Muscle layer of colon (tissue), 2 donors: ENCODE measurements around the gene MECP2.
"Not testable (repeated sequence)": the region's sequence is repeated elsewhere in the genome, so short reads cannot be mapped to it uniquely, and the experiment has no call there.

Experiments used
- H3K27ac ChIP-seq: one replicate; pipeline ENCODE4 v1.7.0; 2013; ENCODE audit warnings: low read depth, mild to moderate bottlenecking, low read length, moderate library complexity
- H3K27me3 ChIP-seq, 2 donors: one replicate each; pipeline ENCODE4 v1.7.0; 2013; ENCODE audit warnings: low read length in 2 of 2, mild to moderate bottlenecking in 2 of 2; ENCODE audit not compliant: insufficient read depth in 2 of 2, control insufficient read depth in 1 of 2
- H3K36me3 ChIP-seq: one replicate; pipeline ENCODE4 v1.7.0; 2013; ENCODE audit warnings: mild to moderate bottlenecking, low read length; ENCODE audit not compliant: insufficient read depth
- H3K4me1 ChIP-seq: one replicate; pipeline ENCODE4 v1.7.0; 2013; ENCODE audit warnings: mild to moderate bottlenecking, low read length; ENCODE audit not compliant: insufficient read depth
- H3K4me3 ChIP-seq, 2 donors: one replicate each; pipeline ENCODE4 v1.7.0; 2013; ENCODE audit warnings: low read length in 2 of 2, low read depth in 1 of 2, mild to moderate bottlenecking in 1 of 2, moderate library complexity in 1 of 2
- H3K9ac ChIP-seq: one replicate; pipeline ENCODE4 v1.7.0; 2013; ENCODE audit warnings: low read length
- H3K9me3 ChIP-seq: one replicate; pipeline ENCODE4 v1.7.0; 2013; ENCODE audit warnings: mild to moderate bottlenecking, low read length
- donor health status: abdominal sarcoma.
- donor health status: Adenocarcinoma of cecum.

MECP2 gene

DNA sequence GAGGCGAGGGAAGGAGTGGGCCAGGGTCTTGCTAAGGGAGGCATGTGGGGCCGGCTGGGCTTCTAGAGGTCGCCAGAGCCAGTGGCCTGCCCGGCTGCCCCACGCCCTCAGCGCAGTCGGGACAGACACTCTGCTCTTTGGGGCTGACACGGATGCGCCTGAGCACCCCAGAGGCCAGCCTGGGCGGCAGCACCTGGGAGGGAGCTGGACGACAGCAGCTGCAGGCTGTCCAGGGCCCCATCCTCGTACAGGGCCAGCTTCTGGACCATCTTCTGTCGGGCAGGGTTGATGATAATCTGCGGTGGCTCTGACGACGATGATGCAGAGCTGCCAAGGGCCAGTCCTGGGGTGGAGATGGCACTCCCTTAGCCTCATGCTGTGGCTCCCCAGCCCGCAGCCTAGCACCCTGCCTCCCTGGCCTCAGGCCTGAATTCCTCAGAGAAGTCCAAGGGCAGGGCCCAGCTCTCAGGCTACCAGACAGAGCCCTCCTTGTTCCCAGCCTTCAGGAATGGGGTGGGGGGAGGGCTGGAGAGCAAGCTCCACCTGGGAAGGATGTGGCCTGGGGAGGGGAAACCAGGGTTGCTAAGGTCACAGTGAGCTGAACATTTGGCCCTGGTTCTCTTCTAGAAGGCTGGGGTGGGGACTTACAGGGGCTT, 85.1 kb downstream of the MECP2 start:
- Histone ChIP-seq H3K9ac (no peak overlapping the region), H3K36me3 (peaks cover 5% of the 10 kb centered on the region), H3K4me1 (no peaks in the 10 kb centered on the region), H3K4me3 (no peak overlapping the region), H3K9me3 (no peaks in the 10 kb centered on the region), H3K27me3 (peaks cover 0 to 21% of the 10 kb centered on the region in 2 donors), H3K27ac (no peak overlapping the region)

DNA sequence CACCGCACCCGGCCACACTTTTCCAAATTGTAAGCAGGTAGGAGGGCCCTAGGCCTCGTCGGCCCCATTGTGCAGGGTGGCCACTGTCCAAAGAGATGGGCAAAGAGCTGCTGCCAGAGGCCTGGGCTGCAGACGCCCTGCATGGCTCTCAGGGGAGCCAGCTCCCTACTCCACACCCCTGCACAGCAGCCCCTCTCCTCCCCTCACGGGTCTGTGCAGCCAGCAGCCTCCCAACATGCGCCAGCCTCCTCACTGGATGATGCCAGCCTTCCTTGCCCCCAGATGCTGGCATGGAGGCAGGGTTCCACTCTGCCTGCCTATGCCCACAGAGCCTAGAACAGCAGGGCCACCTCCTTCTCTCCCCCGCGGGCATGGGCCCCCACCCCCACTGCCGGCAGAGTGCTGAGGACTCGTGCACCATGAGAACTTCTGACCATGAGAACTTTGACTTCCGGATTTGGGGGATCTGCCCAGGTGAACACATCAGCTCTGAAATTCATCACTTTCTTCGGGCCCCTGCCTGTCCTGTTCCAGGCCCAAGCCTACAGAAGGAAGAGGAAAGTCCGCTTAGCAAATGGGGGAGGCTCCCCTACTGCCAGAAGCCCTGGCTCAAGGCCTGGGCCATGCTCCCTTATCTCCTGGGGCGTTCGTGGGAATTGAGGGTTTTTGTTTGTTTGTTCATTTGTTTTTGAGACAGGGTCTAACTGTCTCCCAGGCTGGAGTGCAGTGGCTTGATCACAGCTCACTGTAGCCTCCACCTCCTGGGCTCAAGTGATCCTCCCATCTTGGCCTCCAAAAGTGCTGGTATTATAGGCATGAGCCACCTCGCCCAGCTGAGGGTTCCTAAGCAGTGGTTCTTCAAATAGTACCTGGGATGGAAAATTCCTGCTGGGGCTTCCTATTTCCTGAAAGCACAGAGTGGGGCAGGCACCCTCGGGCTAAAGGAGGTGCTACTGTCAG, 85.9 kb downstream of the MECP2 start:
- H3K4me3 ChIP-seq = no peak overlapping the region
- no peaks in the 10 kb centered on the region for H3K9me3 ChIP-seq
- H3K36me3 ChIP-seq = peaks cover 5% of the 10 kb centered on the region
- H3K9ac ChIP-seq = no peak overlapping the region
- no peak overlapping the region for H3K27ac ChIP-seq
- no peaks in the 10 kb centered on the region for H3K4me1 ChIP-seq
- H3K27me3 ChIP-seq = peaks cover 0 to 21% of the 10 kb centered on the region in 2 donors

DNA sequence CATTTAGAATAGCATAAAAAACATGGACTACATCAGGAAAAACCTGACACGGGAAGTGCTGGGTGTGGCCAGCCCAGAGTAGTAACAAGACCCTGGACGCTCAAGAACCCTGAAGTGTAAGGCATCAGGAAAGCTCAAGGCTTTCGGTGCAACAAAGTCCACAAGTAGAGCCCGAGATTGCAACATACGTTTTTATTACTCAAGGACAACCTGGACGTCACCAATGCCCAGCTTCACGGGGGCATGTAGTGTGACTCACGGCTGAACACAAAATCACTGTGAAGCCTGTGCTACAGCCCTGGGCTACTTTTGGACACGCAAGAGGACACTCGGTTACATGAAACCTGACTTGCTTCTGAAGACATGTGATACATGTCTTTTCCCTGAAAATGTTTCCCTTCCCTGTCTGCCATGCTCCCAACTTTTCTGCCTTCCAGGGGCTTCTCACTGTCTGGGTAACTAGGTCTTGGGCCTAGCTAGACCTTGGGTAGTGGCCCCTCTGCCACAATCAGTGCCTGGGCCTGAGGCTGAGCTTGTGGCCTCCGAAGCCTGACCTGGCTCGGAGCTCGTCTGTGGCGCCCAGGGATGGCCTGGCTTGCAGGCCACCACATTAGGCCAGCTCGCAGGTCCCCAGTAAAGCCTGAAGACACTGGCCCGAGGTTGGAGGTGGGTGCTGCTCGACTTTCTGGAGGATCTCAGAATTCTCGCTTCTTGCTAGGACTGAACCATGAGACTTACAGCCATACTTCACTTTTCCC, 87.0 kb downstream of the MECP2 start:
- no peak overlapping the region for H3K4me3 ChIP-seq
- H3K27me3 ChIP-seq = peaks cover 0 to 15% of the 10 kb centered on the region in 2 donors
- no peaks in the 10 kb centered on the region for H3K4me1 ChIP-seq
- H3K36me3 ChIP-seq = no peaks in the 10 kb centered on the region
- no peak overlapping the region for H3K27ac ChIP-seq
- no peaks in the 10 kb centered on the region for H3K9me3 ChIP-seq
- H3K9ac ChIP-seq = no peak overlapping the region

DNA sequence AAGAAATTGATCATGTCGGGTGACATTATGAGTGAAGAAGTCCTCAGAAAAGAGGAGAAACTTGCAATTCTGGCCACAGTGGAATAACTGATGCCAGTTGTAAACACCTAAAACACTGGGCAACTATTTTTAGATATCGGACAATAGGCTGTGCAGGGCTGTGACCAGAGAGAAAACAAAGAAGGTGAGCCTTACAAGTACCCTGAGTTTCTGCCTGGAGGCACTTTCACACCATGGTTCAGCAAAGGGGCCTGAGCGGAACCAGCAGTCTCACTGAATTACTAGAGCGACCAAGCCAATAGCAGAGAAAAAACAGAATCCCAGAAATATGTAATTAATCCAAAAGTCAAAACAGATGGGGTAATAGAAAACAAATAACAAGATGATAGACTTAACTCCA, 89.0 kb downstream of the MECP2 start:
- H3K36me3 ChIP-seq = no peaks in the 10 kb centered on the region
- H3K4me1 ChIP-seq = no peaks in the 10 kb centered on the region
- no peak overlapping the region for H3K27ac ChIP-seq

DNA sequence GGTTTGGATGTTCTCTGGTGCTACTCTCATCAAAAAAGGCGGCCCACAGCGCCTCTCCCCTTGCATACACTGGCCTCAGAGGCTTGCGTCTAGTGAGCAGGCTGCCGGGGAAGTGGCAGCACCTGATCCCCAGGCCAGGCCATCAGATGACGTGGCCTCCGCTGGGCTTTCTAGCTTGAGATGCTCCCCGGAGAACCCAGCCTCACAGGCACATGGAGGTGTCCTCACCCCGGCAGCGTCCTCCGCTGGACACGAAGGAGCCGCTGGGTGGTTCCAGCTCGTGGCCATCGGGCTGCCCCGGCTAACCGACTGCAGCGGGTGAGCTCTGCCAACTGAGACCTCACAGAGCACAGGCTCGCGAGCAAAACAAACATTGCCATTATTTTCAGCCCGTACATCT, 90.6 kb downstream of the MECP2 start:
- Histone ChIP-seq H3K27ac (no peak overlapping the region), H3K4me1 (no peaks in the 10 kb centered on the region)

More for the DNA sequence above, 89.0 kb downstream of the MECP2 start:
- H3K4me3 ChIP-seq = no peak overlapping the region
- no peaks in the 10 kb centered on the region for H3K27me3 ChIP-seq
- H3K9ac ChIP-seq = no peak overlapping the region
- H3K9me3 ChIP-seq = no peaks in the 10 kb centered on the region

DNA sequence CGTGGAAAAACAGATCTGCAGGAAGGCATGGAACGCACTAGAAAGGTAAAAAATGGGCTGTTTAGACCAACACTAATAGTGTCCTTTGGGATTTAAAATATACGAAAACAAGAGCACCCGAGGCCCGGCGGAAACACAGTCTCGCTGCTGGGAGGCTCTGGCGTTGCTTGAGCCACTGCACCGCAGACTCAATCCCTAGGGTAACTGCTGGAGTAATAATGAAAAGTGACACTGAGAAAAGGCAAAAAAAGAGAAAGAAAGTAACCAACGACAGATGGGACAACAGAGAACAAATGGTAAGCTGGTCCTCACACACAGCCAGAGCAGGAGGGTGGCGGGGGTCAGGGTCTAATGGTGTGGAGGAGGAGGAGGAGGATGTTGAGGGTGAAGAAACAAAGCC, 93.2 kb downstream of the MECP2 start:
- no peaks in the 10 kb centered on the region for H3K9me3 ChIP-seq
- H3K9ac ChIP-seq = no peak overlapping the region
- no peak overlapping the region for H3K27ac ChIP-seq
- H3K4me3 ChIP-seq = no peak overlapping the region
- H3K27me3 ChIP-seq = no peaks in the 10 kb centered on the region
- no peaks in the 10 kb centered on the region for H3K4me1 ChIP-seq
- no peaks in the 10 kb centered on the region for H3K36me3 ChIP-seq

More for the DNA sequence above, 90.6 kb downstream of the MECP2 start:
- no peak overlapping the region for H3K4me3 ChIP-seq
- no peak overlapping the region for H3K9ac ChIP-seq
- no peaks in the 10 kb centered on the region for H3K9me3 ChIP-seq
- no peaks in the 10 kb centered on the region for H3K27me3 ChIP-seq
- no peaks in the 10 kb centered on the region for H3K36me3 ChIP-seq

DNA sequence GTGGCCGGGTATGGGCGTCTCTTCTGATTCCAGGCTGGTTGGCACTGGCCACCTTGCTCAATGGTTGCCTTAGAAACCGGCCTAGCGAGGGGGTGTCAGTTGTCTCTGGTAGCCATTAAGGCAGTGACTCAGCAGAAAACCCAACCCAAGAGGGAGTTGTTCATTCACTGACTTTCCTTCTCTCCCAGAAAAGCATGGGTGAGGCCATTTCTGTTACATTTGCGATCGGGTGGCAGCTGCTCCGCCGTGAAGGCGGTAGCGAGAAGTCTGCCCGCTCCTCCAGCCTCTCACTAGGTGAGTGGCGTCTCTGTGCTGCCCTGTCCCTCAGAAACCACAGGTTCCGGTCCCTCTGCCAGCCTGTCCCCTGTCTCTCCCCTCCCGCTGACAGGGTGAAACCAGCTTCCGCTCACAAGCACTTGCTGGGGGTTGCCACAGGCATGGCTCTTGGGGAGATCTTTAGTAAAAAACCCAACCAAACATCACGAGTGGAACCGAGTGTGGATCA, 95.2 kb downstream of the MECP2 start:
- H3K9ac ChIP-seq = no peak overlapping the region
- H3K27me3 ChIP-seq = no peaks in the 10 kb centered on the region
- no peaks in the 10 kb centered on the region for H3K36me3 ChIP-seq
- no peaks in the 10 kb centered on the region for H3K4me1 ChIP-seq
- H3K9me3 ChIP-seq = no peaks in the 10 kb centered on the region
- no peak overlapping the region for H3K4me3 ChIP-seq
- no peak overlapping the region for H3K27ac ChIP-seq

DNA sequence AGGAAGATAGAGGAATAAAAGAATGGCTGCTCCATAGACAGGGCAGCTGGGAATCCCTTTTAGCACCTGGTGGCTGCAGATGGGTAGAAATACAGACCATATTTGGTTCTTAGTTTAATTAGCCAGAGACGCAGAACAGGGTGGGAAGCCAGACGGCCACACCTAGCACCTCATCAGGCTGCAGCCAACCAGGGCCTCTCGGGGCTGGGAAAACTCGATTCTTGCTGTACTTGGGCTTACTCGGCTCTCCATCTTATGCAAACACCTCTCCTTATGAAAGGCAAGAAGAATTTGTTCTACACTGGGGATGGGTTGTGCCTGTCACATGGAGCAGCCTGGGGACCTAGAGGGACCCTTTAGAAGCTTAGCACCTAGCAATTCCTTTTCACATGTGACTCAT, 97.5 kb downstream of the MECP2 start:
- no peaks in the 10 kb centered on the region for H3K36me3 ChIP-seq
- no peaks in the 10 kb centered on the region for H3K4me1 ChIP-seq
- peaks cover 0 to 7% of the 10 kb centered on the region in 2 donors for H3K27me3 ChIP-seq
- H3K27ac ChIP-seq = no peak overlapping the region
- H3K4me3 ChIP-seq = no peak overlapping the region
- no peak overlapping the region for H3K9ac ChIP-seq
- no peaks in the 10 kb centered on the region for H3K9me3 ChIP-seq

DNA sequence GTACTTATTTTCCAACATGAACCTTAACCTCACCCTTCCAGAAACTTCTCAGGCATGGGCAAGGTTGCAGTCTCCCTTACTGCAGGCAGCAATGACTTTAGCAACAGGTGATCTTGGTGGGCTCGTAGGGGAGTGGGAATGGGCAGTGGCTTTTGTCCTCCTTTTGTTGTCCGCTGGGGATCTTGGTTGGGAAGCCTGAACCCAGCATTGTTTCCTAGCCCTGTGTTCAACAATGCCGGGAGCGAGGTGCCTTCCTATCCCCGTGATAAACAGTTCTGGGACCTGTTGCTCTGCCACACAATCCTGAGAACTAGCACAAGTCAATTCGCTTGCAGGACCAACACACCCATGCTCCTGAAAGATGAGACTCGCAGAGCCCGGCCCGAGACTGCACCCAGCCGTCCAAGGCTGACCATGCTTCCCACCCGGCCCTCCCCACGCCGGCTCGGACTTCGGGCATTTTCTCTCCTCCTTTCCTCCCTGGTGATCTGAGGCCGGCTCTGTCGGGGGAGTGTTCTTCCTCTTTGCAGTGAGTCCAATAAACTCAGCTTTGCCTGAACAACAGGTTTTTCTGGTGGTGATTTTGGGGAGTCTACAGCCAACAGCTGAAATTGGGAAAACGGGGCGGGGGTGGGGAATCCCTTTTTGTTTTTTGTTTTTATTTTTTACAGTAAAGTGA, 98.0 kb downstream of the MECP2 start:
- peaks cover 0 to 7% of the 10 kb centered on the region in 2 donors for H3K27me3 ChIP-seq
- H3K4me1 ChIP-seq = no peaks in the 10 kb centered on the region
- no peaks in the 10 kb centered on the region for H3K36me3 ChIP-seq
- no peaks in the 10 kb centered on the region for H3K9me3 ChIP-seq
- no peak overlapping the region for H3K9ac ChIP-seq
- H3K4me3 ChIP-seq = no peak overlapping the region
- H3K27ac ChIP-seq = no peak overlapping the region

DNA sequence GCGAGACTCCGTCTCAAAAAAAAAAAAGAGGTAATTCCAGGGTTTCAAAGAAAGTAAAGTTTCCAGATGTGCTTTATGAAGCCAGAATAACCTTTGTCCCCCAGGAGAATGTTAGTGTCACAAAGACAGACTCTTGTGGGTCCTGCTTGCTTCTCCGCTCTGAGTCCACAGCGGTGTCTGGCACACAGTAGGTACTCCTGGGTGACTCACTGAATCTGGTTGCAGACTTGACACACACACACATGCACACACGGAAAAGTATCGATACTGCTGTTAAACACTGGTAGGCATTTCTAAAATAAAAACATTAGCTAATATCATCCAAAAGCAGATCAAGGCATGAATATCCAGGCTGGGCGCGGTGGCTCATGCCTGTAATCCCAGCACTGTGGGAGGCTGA, 102.0 kb downstream of the MECP2 start:
- H3K36me3 ChIP-seq = no peaks in the 10 kb centered on the region
- peaks cover 0 to 19% of the 10 kb centered on the region in 2 donors for H3K27me3 ChIP-seq
- no peak overlapping the region for H3K27ac ChIP-seq
- no peak overlapping the region for H3K4me3 ChIP-seq
- H3K4me1 ChIP-seq = no peaks in the 10 kb centered on the region
- H3K9ac ChIP-seq = no peak overlapping the region
- no peaks in the 10 kb centered on the region for H3K9me3 ChIP-seq

DNA sequence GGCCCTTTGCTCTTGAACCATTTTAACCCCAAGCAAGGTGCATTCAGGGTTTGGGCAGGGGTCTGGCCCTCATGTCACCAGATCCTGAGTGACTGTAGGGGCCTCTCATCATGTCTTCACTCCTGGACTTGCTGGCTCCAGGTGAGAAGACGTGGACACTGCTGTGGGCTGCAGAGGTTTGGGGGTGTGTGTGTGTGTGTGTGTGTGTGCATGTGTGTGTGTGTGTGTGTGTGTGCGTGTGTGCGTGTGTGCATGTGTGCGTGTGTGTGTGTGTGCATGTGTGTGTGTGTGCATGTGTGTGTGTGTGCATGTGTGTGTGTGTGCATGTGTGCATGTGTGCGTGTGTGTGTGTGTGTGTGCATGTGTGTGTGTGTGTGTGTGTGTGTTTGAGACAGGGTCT, 103.1 kb downstream of the MECP2 start:
- not testable (repeated sequence) for H3K9me3 ChIP-seq, H3K4me3 ChIP-seq

More for the DNA sequence above, 103.1 kb downstream of the MECP2 start:
- not testable (repeated sequence) for H3K9ac ChIP-seq, H3K27ac ChIP-seq, H3K4me1 ChIP-seq, H3K36me3 ChIP-seq
- peaks cover 0 to 19% of the 10 kb centered on the region in 2 donors for H3K27me3 ChIP-seq
